Caco-2 (cell line): ENCODE results near the gene FOXC1. TPM values are rescaled to one million over a fixed set of nuclear protein-coding genes. Genes with fewer than 3 reads are reported as not detected.

Experiments used
- BruUV-seq: library from RNA; stranded (reverse); fragments of 400-500 nt; replicated peaks from 2 replicates; lab custom pipeline; 2021; lab: Mats Ljungman, UMichigan
- CTCF ChIA-PET: fragments of 300-600 bp; sonication (Branson Sonifier 250); formaldehyde crosslinking; loops from one replicate; lab custom pipeline; 2022; ENCODE audit warnings: antibody characterized with exemption; lab: Charles Lee
- POLR2A ChIA-PET: fragments of 300-600 bp; sonication (Branson Sonifier 250); formaldehyde crosslinking; loops from one replicate; lab custom pipeline; 2022; ENCODE audit warnings: antibody characterized with exemption; lab: Charles Lee
- DNase-seq, 2 experiments: peaks; one replicate each; pipeline versions ENCODE4 v3.0.0 to v3.0.0-alpha.2; 2020 to 2022
- H3K27me3 ChIP-seq: replicated peaks from 2 replicates; pipeline ENCODE4 v1.6.0; 2011; ENCODE audit warnings: low read length; ENCODE audit not compliant: control insufficient read depth, insufficient read depth
- H3K36me3 ChIP-seq: 2 replicates; pipeline ENCODE4 v1.5.1; 2011; ENCODE audit warnings: low read length; ENCODE audit not compliant: control insufficient read depth, insufficient read depth
- H3K4me1 ChIP-seq: fragments of 250-450 bp; sonication (Bioruptor Pico); 2 replicates; pipeline ENCODE4 v1.5.1; 2020; ENCODE audit warnings: mild to moderate bottlenecking
- H3K4me3 ChIP-seq: 2 replicates; pipeline ENCODE4 v1.5.1; 2011; ENCODE audit warnings: low read depth, mild to moderate bottlenecking, control low read depth, low read length
- H3K9me3 ChIP-seq: fragments of 250-450 bp; sonication (Bioruptor Pico); 2 replicates; pipeline ENCODE4 v1.5.1; 2020; ENCODE audit warnings: mild to moderate bottlenecking, moderate library complexity
- H3K27ac Mint-ChIP-seq: one replicate; pipeline ENCODE4 v1.8.0; 2022; ENCODE audit warnings: mixed read lengths; ENCODE audit not compliant: unreplicated experiment
- H3K27me3 Mint-ChIP-seq: one replicate; pipeline ENCODE4 v1.8.0; 2022; ENCODE audit warnings: mixed read lengths; ENCODE audit not compliant: insufficient read depth, unreplicated experiment
- H3K36me3 Mint-ChIP-seq: one replicate; pipeline ENCODE4 v1.8.0; 2022; ENCODE audit warnings: mild to moderate bottlenecking, mixed read lengths; ENCODE audit not compliant: insufficient read depth, unreplicated experiment
- H3K4me1 Mint-ChIP-seq: one replicate; pipeline ENCODE4 v1.8.0; 2022; ENCODE audit warnings: low read depth, mixed read lengths; ENCODE audit not compliant: unreplicated experiment
- H3K4me3 Mint-ChIP-seq: one replicate; pipeline ENCODE4 v1.8.0; 2022; ENCODE audit warnings: mild to moderate bottlenecking, moderate library complexity, mixed read lengths; ENCODE audit not compliant: unreplicated experiment
- H3K9me3 Mint-ChIP-seq: one replicate; pipeline ENCODE4 v1.8.0; 2022; ENCODE audit warnings: mixed read lengths; ENCODE audit not compliant: unreplicated experiment
- CTCF ChIP-seq, 2 experiments: fragments of 200-600 bp in 1 of 2; IDR thresholded peaks; 1 replicate in 1 of 2; 2 replicates in 1 of 2; pipeline versions ENCODE4 v1.5.1 to v1.8.0; 2011 to 2022; ENCODE audit warnings: antibody characterized with exemption in 1 of 2, control low read depth in 1 of 2, inconsistent platforms in 1 of 2, low read depth in 1 of 2, low read length in 1 of 2, mild to moderate bottlenecking in 1 of 2, moderate library complexity in 1 of 2; ENCODE audit not compliant: insufficient read depth in 1 of 2, severe bottlenecking in 1 of 2, unreplicated experiment in 1 of 2
- intact Hi-C: fragments of 100-400 bp; cut with micrococcal nuclease; formaldehyde crosslinking; loops from one replicate; pipeline ENCODE4 v1.10.0; 2022; ENCODE audit not compliant: unreplicated experiment
- total RNA-seq: library from RNA; stranded (reverse); gene quantifications from 2 replicates; pipeline ENCODE4 v1.2.3, GENCODE V29; 2022

The FOXC1 gene
- total RNA-seq, 1 experiment from 2014 or later: 6.8 TPM

- Mint-ChIP-seq H3K9me3 (no peaks in the 10 kb centered on the region), H3K27me3 (peaks cover 2% of the 10 kb centered on the region), H3K36me3 (no peaks in the 10 kb centered on the region), H3K4me3 (no peak overlapping the region), H3K4me1 (peaks cover 13% of the 10 kb centered on the region), H3K27ac (no peak overlapping the region)
- no peaks in the 10 kb centered on the region for H3K36me3 ChIP-seq
- H3K4me1 ChIP-seq: peaks cover 10% of the 10 kb centered on the region; the same call in 1 of the 2 replicates
- ChIA-PET POLR2A (no interaction called here), CTCF (no interaction called here)
- no peak overlapping the region for H3K4me3 ChIP-seq
- intact Hi-C loops: no loop called here
- H3K9me3 ChIP-seq: no peaks in the 10 kb centered on the region
- TF ChIP-seq CTCF (IDR thresholded peaks at IDR 0.05; ENCODE audit: insufficient read depth in 1 of 2, low read depth in 1 of 2, low read length in 1 of 2, severe bottlenecking in 1 of 2, unreplicated experiment in 1 of 2): no peak
- no peaks in the 10 kb centered on the region for H3K27me3 ChIP-seq
- BruUV-seq: no TSS peak
- no peak for DNase-seq
Measured at GRCh38 chr6:1586256-1586655, 23.5 kb upstream of the FOXC1 start.

GRCh38 chr6:1586861-1587450 is 22.8 kb upstream of the FOXC1 start:
- Histone ChIP-seq H3K4me1 (peaks cover 10% of the 10 kb centered on the region; the same call in 1 of the 2 replicates), H3K9me3 (no peaks in the 10 kb centered on the region), H3K4me3 (no peak overlapping the region), H3K36me3 (no peaks in the 10 kb centered on the region), H3K27me3 (no peaks in the 10 kb centered on the region)
- ChIA-PET POLR2A (no interaction called here), CTCF (no interaction called here)
- TF ChIP-seq CTCF (IDR thresholded peaks at IDR 0.05; ENCODE audit: insufficient read depth in 1 of 2, low read depth in 1 of 2, low read length in 1 of 2, severe bottlenecking in 1 of 2, unreplicated experiment in 1 of 2): no peak
- Mint-ChIP-seq H3K27ac (no peak overlapping the region), H3K36me3 (no peaks in the 10 kb centered on the region), H3K27me3 (no peaks in the 10 kb centered on the region), H3K9me3 (peaks cover 2% of the 10 kb centered on the region), H3K4me3 (no peak overlapping the region), H3K4me1 (peaks cover 13% of the 10 kb centered on the region)
- intact Hi-C loops: no loop called here
- DNase-seq: no peak
- BruUV-seq: no TSS peak

GRCh38 chr6:1587546-1587945 is 22.2 kb upstream of the FOXC1 start:
- peaks cover 10% of the 10 kb centered on the region; the same call in 1 of the 2 replicates for H3K4me1 ChIP-seq
- no peak for TF ChIP-seq CTCF (IDR thresholded peaks at IDR 0.05; ENCODE audit: insufficient read depth in 1 of 2, low read depth in 1 of 2, low read length in 1 of 2, severe bottlenecking in 1 of 2, unreplicated experiment in 1 of 2)
- no peaks in the 10 kb centered on the region for H3K9me3 ChIP-seq
- H3K9me3 Mint-ChIP-seq: peaks cover 8% of the 10 kb centered on the region
- H3K4me3 ChIP-seq: no peak overlapping the region
- ChIA-PET POLR2A (no interaction called here), CTCF (no interaction called here)
- no peaks in the 10 kb centered on the region for H3K36me3 Mint-ChIP-seq
- no peak for DNase-seq
- peaks cover 13% of the 10 kb centered on the region for H3K4me1 Mint-ChIP-seq
- H3K36me3 ChIP-seq: no peaks in the 10 kb centered on the region
- BruUV-seq: no TSS peak
- H3K27me3 ChIP-seq: no peaks in the 10 kb centered on the region
- peaks cover 3% of the 10 kb centered on the region for H3K27me3 Mint-ChIP-seq
- H3K27ac Mint-ChIP-seq: no peak overlapping the region
- intact Hi-C loops: no loop called here
- H3K4me3 Mint-ChIP-seq: no peak overlapping the region
